ENCODE data around the gene FDCSP. TPM values are rescaled to one million over a fixed set of nuclear protein-coding genes. Genes with fewer than 3 reads are reported as not detected.

The FDCSP gene
- total and polyA plus RNA-seq, 4 donors = 0.87 to 6.0 TPM; not detected in 2

DNA sequence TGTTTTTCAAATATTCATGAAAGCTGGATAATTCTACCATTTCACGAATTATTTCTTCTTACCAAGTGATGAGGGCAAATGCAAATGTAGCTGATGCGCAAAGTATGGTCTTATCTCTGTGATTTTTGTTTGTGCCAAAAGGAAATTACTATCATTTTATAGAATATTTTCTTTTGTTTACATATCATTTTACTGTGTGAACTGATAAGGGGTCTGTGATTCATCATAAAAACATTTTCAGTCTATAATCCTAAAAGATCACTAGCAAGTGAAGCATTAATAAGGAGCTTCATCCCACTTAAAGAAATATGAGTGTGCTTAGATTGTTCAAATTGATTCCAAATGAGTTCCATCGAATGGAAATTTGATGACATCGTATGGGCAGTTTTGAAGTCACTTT is 17.2 kb downstream of the FDCSP start:
- WGBS, 2 donors = 78 to 87% methylated on average over 4 of the region's 4 CpGs
- DNase-seq (no peak), ATAC-seq (ENCODE audit: insufficient read depth, low FRiP score) (no peak)
- Histone ChIP-seq H3K9ac (ENCODE audit: insufficient read depth in 1 of 2, low read length in 2 of 2) (no peak overlapping the region), H3K4me3 (no peak overlapping the region), H3K36me3 (ENCODE audit: control insufficient read depth in 4 of 4, insufficient read depth in 4 of 4, low read length in 4 of 4) (no peaks in the 10 kb centered on the region), H3K27me3 (ENCODE audit: control insufficient read depth in 3 of 3, insufficient read depth in 3 of 3, low read length in 2 of 3) (no peaks in the 10 kb centered on the region), H3K27ac (ENCODE audit: low read depth in 1 of 2, low read length in 1 of 2) (no peak overlapping the region), H3K9me3 (ENCODE audit: control insufficient read depth in 4 of 4, insufficient read depth in 3 of 4, low read length in 3 of 4) (no peaks in the 10 kb centered on the region), H3K4me1 (ENCODE audit: control insufficient read depth in 5 of 5, insufficient read depth in 5 of 5, low read length in 5 of 5) (peaks cover 0 to 32% (median 0%) of the 10 kb centered on the region in 5 donors)
- TF ChIP-seq, protein P1, sequence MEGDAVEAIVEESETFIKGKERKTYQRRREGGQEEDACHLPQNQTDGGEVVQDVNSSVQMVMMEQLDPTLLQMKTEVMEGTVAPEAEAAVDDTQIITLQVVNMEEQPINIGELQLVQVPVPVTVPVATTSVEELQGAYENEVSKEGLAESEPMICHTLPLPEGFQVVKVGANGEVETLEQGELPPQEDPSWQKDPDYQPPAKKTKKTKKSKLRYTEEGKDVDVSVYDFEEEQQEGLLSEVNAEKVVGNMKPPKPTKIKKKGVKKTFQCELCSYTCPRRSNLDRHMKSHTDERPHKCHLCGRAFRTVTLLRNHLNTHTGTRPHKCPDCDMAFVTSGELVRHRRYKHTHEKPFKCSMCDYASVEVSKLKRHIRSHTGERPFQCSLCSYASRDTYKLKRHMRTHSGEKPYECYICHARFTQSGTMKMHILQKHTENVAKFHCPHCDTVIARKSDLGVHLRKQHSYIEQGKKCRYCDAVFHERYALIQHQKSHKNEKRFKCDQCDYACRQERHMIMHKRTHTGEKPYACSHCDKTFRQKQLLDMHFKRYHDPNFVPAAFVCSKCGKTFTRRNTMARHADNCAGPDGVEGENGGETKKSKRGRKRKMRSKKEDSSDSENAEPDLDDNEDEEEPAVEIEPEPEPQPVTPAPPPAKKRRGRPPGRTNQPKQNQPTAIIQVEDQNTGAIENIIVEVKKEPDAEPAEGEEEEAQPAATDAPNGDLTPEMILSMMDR (IDR thresholded peaks at IDR 0.05; ENCODE audit: control extremely low read depth, extremely low read depth) = no peak

DNA sequence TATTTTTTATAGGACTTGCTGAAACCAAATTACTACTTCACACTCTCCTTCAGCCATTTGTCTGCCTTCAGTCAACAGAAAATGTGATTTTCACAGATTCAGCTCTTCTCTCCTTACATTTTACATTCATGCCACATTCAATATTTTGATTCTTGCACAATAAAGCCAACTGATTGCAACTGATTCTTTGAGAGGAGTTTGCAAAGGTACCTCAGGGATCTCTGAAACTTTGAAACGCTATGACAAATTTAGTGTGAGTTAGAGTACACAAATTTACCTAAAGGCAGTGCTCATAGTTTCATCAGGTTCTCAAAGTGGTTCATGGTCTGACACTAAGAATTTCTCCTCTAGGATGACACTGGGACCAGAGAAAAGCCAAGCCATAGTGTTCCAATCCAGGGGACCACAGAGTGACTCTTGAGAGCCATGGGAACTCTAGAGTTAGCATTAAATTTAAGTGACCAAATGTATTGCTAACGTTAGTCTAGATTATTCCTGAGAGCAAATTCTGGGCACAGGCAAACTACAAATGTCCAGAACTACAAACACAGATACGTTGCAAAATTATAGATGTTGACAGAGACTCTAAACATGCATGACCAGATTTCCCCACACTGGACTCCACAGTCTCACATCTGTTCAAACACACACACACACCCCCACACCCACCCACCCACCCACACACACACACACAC is 25.5 kb downstream of the FDCSP start:
- TF ChIP-seq, protein P1 (IDR thresholded peaks at IDR 0.05; ENCODE audit: control extremely low read depth, extremely low read depth) = no peak
- no peak overlapping the region for H3K27ac ChIP-seq (ENCODE audit: low read depth in 1 of 2, low read length in 1 of 2)
- H3K4me3 ChIP-seq = no peak overlapping the region
- ATAC-seq (ENCODE audit: insufficient read depth, low FRiP score) (no peak), DNase-seq (no peak)
- H3K9ac ChIP-seq (ENCODE audit: insufficient read depth in 1 of 2, low read length in 2 of 2) = no peak overlapping the region
- no peaks in the 10 kb centered on the region for H3K9me3 ChIP-seq (ENCODE audit: control insufficient read depth in 4 of 4, insufficient read depth in 3 of 4, low read length in 3 of 4)
- 37 to 78% methylated on average over 3 of the region's 3 CpGs for WGBS, 2 donors
- no peaks in the 10 kb centered on the region for H3K27me3 ChIP-seq (ENCODE audit: control insufficient read depth in 3 of 3, insufficient read depth in 3 of 3, low read length in 2 of 3)
- no peaks in the 10 kb centered on the region for H3K36me3 ChIP-seq (ENCODE audit: control insufficient read depth in 4 of 4, insufficient read depth in 4 of 4, low read length in 4 of 4)
- no peaks in the 10 kb centered on the region for H3K4me1 ChIP-seq (ENCODE audit: control insufficient read depth in 5 of 5, insufficient read depth in 5 of 5, low read length in 5 of 5)

DNA sequence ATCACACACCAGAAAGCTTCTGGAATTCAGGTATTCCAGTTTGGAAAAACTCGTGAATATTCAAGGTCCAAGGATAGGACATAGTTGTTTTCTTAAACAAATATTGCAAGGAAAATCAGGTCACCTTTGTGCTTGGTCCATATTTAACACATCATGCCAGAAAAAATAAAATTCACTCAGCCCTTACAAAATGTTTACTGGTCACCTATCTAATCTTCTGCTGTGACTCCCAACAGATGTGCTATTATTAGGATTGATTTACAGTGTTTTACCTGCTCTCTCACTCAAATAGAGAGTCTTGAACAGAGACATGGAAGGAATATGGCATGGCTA is 26.0 kb downstream of the FDCSP start:
- 61 to 75% methylated on average over 1 of the region's 1 CpG for WGBS, 2 donors
- Histone ChIP-seq H3K4me1 (ENCODE audit: control insufficient read depth in 5 of 5, insufficient read depth in 5 of 5, low read length in 5 of 5) (no peaks in the 10 kb centered on the region), H3K9me3 (ENCODE audit: control insufficient read depth in 4 of 4, insufficient read depth in 3 of 4, low read length in 3 of 4) (no peaks in the 10 kb centered on the region), H3K27me3 (ENCODE audit: control insufficient read depth in 3 of 3, insufficient read depth in 3 of 3, low read length in 2 of 3) (no peaks in the 10 kb centered on the region), H3K4me3 (no peak overlapping the region), H3K36me3 (ENCODE audit: control insufficient read depth in 4 of 4, insufficient read depth in 4 of 4, low read length in 4 of 4) (no peaks in the 10 kb centered on the region), H3K27ac (ENCODE audit: low read depth in 1 of 2, low read length in 1 of 2) (no peak overlapping the region), H3K9ac (ENCODE audit: insufficient read depth in 1 of 2, low read length in 2 of 2) (no peak overlapping the region)
- DNase-seq (no peak), ATAC-seq (ENCODE audit: insufficient read depth, low FRiP score) (no peak)
- TF ChIP-seq, protein P1 (IDR thresholded peaks at IDR 0.05; ENCODE audit: control extremely low read depth, extremely low read depth) = no peak

DNA sequence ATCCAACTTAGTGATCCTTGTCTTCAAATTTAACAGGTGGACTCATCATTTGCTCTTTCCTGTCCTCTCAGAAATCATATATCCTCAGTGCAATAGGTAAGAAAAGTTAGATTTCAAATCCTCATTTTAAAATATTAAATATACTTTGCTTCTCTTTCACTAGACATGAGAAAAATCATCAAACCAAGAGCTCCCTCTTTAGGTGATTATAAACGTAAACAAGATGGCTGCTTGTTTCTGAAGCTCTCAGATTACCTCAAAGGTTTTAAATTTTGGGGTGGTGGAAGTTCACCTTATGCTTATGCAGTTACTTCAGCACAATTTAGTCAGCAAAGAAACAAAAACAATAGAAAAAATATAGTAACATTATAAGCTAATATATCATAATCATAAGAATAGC is 43.8 kb downstream of the FDCSP start:
- H3K9me3 ChIP-seq (ENCODE audit: control insufficient read depth in 4 of 4, insufficient read depth in 3 of 4, low read length in 3 of 4) = no peaks in the 10 kb centered on the region
- H3K9ac ChIP-seq (ENCODE audit: insufficient read depth in 1 of 2, low read length in 2 of 2) = no peak overlapping the region
- H3K4me1 ChIP-seq (ENCODE audit: control insufficient read depth in 5 of 5, insufficient read depth in 5 of 5, low read length in 5 of 5) = no peaks in the 10 kb centered on the region
- TF ChIP-seq, protein P1 (IDR thresholded peaks at IDR 0.05; ENCODE audit: control extremely low read depth, extremely low read depth) = no peak
- H3K36me3 ChIP-seq (ENCODE audit: control insufficient read depth in 4 of 4, insufficient read depth in 4 of 4, low read length in 4 of 4) = no peaks in the 10 kb centered on the region
- WGBS, 2 donors = 8 to 31% methylated on average over 1 of the region's 1 CpG
- no peaks in the 10 kb centered on the region for H3K27me3 ChIP-seq (ENCODE audit: control insufficient read depth in 3 of 3, insufficient read depth in 3 of 3, low read length in 2 of 3)
- DNase-seq (peak in 2 of 3 donors; percentile 57), ATAC-seq (ENCODE audit: insufficient read depth, low FRiP score) (no peak)
- H3K4me3 ChIP-seq = no peak overlapping the region
- H3K27ac ChIP-seq (ENCODE audit: low read depth in 1 of 2, low read length in 1 of 2) = no peak overlapping the region

Data from lung (tissue), 12 donors.